Measurements from ENCODE around the gene TSHZ3.

TSHZ3 gene

GRCh38 chr19:31282346-31282745 is 66.9 kb downstream of the TSHZ3 start:
- DNase-seq, result no peak

DNA sequence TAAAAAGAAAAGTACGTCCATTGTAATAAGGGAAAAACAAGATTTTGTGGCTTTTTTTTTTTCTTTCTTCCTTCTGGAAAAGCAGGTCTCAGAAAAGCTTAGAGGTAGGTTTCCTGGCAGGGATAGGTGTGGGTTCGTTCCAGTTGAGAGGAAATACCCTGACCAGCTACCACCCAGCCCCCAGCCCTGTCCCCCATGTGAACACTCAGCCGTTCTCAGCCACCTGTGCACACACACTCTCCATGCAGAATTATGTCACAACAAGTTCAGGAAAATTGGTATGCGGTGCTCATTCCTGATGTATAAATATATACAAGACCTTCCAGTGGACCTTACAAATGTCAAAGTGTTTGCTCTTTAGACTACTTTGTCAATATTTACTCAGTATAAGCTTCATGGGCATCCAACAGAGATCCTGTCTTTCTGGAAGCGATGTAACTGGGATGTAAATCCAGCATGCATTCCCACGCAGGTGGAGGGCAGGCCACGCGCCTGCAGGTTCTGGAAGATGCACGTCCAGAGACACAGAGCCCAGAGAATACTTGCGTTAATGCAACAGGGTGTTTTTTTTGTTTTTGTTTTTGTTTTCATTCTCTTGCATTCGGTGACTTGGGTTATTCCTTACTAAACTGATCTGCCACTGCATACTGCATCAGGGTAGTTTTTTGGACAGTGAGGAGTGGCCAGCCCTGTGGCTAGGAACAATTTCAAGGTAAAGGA is 68.8 kb downstream of the TSHZ3 start:
- no peak for DNase-seq

GRCh38 chr19:31279436-31279765 is 69.8 kb downstream of the TSHZ3 start:
- no peak for DNase-seq

GRCh38 chr19:31278555-31279435 is 70.4 kb downstream of the TSHZ3 start:
- DNase-seq, result no peak

- DNase-seq, result no peak
Observed at GRCh38 chr19:31277516-31277915, 71.7 kb downstream of the TSHZ3 start.

GRCh38 chr19:31276831-31277230 is 72.4 kb downstream of the TSHZ3 start:
- no peak for DNase-seq

GRCh38 chr19:31275068-31275334 is 74.2 kb downstream of the TSHZ3 start:
- DNase-seq, result no peak

GRCh38 chr19:31274251-31275067 is 74.8 kb downstream of the TSHZ3 start:
- no peak for DNase-seq

GRCh38 chr19:31272583-31273106 is 76.6 kb downstream of the TSHZ3 start:
- DNase-seq, result no peak

DNA sequence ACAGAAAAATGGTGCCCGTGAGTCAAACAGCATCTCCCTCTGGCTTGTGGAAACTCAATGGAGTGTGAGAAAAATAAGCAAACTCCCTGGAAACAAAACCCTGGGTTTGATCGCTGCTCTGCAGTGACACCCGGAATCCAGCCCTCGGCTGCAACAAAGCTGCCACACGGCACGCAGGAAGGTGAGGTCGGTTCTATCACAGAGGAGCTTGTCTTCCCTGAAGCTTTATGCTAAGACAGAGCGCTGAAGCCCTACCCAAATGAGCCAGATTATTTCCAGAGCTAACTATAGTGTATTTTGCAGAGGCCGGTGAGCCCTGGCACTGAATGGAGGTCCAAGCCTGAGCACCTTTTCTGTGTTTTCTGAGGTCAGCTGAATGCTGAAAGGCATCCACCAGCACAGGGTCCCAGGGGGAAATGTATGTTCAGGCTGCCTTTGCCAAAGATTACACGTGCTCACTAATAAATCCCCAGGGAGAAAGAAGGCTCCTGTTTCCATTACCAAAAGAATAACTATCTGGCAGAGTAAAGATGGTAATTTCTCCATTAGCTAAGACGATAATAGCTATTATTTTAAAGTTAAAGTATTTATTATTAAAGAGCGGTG is 77.8 kb downstream of the TSHZ3 start:
- DNase-seq, result no peak

DNA sequence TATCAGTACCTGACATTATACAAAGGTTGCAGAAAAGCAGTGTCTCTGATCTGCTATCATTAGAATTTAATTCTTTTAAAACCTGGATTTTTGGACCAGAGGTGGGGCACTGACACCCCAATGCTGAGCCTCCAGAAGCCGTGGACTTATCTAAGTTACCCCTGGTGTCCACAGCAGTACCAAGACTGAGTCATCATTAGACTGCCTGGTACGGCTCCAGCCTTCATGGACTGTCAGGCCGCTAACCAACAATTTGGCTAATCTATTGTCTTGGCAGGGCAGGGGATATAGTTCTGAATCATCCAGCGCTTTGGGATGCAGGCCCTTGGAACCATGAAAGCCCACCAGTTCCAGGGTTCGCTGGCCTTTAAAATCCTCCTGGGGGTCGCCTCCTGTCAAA is 78.3 kb downstream of the TSHZ3 start:
- DNase-seq, result no peak

GRCh38 chr19:31269425-31270127 is 79.7 kb downstream of the TSHZ3 start:
- no peak for DNase-seq

- DNase-seq, result no peak
Observed at GRCh38 chr19:31268751-31269383, 80.4 kb downstream of the TSHZ3 start.

- DNase-seq, result no peak
Observed at GRCh38 chr19:31266731-31267130, 82.5 kb downstream of the TSHZ3 start.

DNA sequence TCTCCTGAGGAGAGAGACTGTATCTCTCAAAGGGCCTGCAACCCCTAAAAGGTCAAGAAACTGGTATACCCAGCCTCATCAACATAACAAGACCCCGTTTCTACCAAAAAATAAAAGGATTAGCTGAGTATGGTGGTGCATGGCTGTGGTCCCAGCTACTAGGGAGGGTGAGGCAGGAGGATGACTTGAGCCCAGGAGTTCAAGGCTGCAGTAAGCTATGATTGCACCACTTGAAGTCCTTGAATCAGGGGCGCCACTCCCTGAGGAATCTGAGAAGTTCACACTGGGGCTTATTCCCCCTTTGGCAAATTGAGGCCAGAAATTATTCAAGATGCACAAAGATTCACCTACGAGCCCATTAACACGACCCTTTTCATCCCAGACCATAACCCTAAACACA is 83.0 kb downstream of the TSHZ3 start:
- DNase-seq, result no peak

DNA sequence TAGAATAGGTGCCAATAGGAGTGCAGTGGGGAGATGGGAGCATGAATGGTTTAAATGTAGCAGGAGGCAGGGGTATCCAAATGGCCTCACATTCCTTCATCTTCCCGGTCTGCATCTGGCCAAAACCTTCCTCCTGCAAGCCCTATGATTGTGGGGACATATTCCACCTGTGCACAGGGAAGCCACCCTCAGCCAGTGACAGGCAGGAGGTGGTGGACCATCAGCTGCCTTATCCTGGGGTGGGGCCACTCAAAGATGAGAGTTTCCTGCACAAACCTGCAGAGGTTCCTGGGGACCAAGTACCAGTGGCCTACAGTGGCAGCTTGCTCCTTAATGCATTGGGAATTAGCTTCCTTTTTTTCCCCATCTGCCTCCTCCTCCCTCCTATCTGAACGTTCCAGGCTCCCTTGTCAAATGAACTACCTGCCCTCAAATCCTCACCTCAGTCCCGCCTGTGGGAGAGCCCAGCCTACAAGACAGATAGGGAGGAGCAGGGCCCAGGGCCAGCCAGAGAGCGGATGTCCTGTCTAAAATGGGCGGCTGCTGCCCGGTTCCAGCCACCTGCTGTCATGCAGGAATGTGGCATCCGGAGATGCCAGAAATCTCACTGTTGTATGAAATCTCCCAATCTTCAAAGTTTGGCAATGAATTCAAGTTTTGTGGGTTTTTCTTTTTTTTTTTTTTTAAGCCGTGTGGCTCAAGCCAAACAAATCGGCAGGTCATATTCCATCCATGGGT is 85.0 kb downstream of the TSHZ3 start:
- DNase-seq, result no peak

- DNase-seq, result no peak
Observed at GRCh38 chr19:31263328-31263727, 85.9 kb downstream of the TSHZ3 start.

GRCh38 chr19:31262725-31263191 is 86.5 kb downstream of the TSHZ3 start:
- no peak for DNase-seq

- DNase-seq, result no peak
Observed at GRCh38 chr19:31261603-31262212, 87.5 kb downstream of the TSHZ3 start.

DNA sequence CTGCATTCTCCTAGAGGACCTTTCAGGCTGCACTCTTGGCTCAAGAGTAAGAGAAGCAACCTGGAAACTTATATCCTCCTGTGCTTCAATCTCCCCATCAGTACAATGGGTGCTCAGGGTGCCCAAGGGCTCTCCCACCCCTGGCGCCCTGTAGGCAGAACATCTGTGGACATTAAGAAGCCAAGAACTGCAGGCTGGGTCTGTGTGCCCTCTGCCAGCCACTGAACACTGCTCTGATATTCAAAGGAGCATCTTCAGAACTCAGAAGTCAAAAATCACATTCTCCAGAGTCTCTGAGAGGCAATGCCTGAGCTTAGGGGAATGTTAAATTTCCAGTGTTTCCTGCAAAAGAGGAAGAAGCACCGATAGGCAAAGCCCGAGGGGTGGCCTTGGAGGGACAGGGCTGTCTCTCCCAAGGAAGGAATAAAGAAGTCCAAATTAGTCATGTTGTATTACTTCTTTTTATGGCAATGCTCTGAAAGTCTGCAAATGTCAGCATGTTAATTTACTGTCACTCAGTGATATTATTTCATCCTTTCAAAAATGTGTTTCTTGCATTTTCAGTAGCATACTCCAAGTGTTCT is 88.1 kb downstream of the TSHZ3 start:
- no peak for DNase-seq

All from CD4-positive, alpha-beta T cell treated with Interleukin-4 for 1 hour (primary cell).